CD4-positive, alpha-beta T cell treated with Interleukin-4 for 1 hour (primary cell): ENCODE results near the gene UBE2J1.
"Not testable (repeated sequence)": the region's sequence is repeated elsewhere in the genome, so short reads cannot be mapped to it uniquely, and the experiment has no call there.

ENCODE experiments used
- DNase-seq, 2 donors: peaks; one replicate each; pipeline ENCODE4 v3.0.0-alpha.2; 2020 to 2022

UBE2J1 gene

GRCh38 chr6:89317067-89317466 is 35.5 kb downstream of the UBE2J1 start:
- DNase-seq: no peak

DNA sequence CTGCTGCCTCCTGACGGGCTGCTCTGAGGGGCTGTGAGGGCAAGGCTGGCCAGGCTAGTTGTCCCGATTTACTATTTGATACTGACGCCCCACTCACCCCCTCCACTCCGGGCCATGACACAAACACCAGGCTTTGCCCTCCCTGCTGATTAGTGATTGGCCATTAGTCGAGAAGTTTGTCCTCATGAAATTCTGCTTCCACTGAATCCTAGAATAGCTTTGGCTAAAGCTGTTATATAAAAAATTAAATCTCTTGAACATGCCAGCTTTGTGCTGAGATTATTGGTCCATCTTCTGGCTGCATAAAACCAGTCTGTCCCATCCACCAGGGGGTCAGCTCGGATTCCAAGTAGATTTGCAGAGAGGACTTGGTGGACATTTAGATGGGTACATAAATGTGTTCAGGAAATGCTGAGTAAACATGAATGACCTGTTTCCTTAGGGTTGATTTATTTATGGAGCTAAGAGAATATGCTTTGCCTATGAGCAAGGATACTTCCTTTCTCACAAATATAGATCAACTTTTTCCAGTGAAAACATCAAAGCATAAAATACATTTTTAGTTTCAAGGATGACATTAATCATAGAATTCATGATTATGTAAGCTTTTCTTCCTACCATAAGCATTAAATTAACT is 37.2 kb downstream of the UBE2J1 start, which contains the start of gene GABRR2:
Gene GABRR2 (minus strand): TSS at position 51 of the 637 bp plus-strand sequence. CDS start 134 bp downstream, outside the sequence.
- DNase-seq: no peak

DNA sequence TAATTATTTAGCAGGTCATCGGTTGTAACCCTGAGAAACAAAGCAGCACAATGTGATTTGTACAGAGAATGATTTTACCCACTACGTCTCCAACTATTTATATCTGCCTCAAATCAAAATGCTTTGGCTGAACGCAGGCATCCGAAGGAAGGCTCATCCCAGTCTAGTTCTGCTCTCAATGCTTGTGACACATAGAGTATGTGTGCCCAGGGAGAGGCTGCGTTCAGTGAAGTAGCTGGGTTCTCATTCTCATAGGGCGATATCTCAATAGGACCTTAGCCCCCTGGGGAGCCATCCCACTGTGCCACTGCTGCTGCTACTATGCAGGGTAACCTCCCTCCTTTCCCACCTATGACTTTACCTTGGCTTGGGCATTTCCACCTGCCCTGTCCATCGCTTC is 37.8 kb downstream of the UBE2J1 start:
- DNase-seq: no peak

DNA sequence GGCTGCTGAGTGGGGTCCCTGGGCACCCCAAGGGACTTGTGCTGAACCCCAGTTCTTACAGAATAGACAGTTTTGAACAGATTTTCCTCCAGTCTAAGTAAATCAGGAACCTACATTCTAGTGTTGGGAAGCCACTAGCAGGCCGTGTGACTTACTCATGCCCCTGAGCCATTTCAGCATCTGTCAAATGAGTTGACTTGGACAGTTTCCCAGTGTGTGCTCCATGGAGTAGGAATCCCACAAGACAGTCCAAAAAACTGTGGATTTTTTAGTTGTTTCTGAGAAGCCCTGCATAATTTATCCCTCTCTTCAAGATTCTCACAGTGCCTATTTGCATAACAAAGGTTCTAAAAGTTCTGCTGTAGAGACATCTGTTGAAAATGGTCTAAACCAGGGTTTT is 39.5 kb downstream of the UBE2J1 start:
- DNase-seq: no peak

DNA sequence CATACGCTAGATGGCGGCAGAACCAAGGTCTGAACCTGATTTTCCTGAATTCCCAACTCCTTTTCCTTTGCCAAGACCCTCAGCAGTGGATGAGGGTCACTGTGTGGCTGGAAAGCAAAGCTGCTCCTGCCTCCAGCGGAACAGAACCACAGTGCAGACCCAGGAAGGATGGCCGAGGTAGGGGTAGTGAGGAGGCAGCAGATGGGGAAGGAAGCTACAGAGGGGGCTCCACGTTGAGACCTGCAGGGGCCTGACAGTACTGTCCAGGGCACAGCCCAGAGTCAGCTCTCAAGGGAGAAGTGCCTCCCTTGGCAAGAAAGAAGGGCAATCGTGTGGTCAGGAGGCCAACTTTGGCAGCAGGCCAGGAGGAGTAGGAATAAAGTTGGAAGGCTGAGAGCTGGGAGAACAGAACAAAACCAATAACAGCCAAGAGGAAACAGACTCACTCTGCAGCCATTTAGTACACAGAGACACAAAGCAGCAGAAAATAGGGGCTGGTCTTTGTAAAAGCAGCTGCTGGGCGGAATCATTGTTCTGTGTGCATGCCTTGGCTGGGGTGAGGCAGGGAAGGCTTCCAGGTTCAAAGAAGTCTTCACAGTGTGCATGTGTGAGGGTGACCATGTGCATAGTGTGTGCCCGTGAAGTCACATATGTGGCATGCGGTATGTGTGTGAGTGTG is 40.5 kb downstream of the UBE2J1 start:
- no peak for DNase-seq

DNA sequence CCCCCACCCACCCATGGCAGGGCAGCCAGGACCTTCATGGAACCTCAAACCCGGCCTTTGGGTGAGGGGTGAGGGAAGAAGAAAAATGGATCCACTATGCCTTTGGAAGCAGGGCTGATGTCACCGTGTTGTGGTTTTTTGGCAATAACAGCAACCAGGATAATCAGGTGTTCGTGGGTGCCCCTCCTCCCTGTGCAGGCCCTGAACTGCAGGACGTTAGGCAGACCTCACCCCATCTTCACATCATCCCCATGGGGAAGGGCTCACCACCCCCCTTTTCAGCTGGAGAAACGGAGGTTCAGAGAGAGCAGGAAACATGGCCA is 41.0 kb downstream of the UBE2J1 start:
- DNase-seq: no peak

DNA sequence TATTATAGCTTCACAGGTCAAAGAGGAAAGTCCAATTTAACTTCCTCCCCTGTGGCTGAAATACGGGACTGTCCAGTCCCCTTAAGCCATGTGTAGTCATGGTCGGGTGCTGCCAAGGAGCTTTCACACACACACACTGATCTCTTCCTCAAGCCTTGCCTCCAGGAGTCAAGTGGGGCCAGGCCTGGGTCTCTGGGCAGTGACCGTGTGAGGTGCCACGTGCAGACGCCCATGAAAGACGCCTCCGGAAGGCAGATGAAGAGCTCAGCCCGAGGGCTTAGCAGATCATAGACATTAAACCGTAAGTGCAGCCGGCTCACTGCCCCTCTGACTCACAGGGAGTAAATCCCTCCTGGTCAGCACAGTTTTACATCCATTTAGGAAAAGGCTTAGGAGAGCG is 41.6 kb downstream of the UBE2J1 start:
- no peak for DNase-seq

DNA sequence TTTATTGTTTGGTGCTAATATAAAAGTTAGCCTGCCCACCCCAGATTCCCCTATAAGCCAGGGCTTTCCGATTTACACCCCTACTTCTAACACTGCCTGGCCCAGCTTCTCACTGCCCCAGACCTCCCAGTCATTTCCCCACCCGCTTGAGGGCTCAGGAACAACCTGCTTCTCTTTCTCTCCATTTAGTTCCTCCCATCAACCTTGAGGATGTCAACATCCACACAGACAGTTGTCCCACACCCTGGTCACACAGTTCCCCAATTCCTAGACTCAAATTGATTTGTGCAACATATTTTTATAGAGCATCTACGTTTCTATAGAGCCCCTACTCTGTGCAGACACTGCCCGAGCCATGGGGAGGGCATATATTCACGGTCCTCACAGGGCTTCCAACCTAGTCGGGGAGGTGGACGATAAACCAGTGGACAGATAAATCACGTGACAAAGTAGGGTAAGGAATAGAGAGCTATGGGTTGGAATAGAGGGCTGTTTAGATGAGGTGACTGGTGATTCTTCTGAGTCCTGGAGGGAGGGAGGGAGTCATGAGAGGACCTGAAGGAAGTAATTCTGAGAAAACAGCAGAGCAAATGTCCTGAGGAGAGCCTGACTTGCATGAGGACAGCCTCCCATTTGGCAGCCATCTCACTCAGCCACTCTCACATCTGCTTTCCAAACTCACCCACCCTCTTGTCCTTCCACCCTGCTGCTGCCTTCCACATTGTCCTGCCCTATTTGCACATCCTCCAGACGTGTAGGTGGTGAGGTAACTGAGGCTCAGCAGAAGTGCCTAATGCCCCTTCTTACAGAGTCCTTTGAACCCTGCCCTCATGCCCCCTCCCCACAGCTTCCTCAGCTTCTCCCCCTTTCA is 43.8 kb downstream of the UBE2J1 start:
- DNase-seq: no peak

DNA sequence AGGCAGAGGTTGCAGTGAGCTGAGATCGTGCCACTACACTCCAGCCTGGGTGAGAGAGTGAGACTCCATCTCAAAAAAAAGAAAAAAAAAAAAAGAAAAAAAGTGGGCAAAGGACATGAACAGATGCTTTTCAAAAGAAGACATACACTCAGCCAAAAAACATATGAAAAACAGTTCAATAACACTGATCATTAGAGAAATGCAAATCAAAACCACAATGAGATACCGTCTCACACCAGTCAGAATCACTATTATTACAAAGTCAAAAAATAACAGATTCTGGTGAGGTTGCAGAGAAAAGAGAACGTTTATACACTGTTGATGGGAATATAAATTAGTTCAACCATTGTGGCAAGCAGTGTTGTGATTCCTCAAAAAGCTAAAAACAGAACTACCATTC is 48.0 kb downstream of the UBE2J1 start:
- DNase-seq: not testable (repeated sequence)

GRCh38 chr6:89302936-89303335 is 49.6 kb downstream of the UBE2J1 start:
- no peak for DNase-seq

DNA sequence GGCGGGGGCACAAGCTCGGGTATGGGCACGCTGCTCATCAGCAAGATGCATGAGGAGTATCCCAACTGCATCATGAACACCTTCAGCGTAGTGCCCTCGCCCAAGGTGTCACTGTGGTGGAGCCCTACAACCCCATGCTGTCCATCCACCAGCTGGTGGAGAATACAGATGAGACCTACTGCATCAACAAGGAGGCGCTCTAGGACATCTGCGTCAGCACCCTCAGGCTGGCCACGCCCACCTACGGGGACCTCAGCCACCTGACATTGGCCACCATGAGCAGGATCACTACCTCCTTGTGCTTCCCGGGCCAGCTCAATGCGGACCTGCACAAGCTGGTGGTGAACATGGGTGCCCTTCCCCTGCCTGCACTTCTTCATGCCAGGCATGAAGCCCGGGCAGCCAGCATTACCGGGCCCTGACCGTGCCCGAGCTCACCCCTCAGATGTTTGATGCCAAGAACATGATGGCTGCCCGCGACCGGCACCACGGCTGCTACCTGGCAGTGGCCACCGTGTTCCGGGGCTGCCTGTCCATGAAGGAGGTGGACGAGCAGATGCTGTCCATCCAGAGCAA is 50.2 kb downstream of the UBE2J1 start:
- DNase-seq: no peak

DNA sequence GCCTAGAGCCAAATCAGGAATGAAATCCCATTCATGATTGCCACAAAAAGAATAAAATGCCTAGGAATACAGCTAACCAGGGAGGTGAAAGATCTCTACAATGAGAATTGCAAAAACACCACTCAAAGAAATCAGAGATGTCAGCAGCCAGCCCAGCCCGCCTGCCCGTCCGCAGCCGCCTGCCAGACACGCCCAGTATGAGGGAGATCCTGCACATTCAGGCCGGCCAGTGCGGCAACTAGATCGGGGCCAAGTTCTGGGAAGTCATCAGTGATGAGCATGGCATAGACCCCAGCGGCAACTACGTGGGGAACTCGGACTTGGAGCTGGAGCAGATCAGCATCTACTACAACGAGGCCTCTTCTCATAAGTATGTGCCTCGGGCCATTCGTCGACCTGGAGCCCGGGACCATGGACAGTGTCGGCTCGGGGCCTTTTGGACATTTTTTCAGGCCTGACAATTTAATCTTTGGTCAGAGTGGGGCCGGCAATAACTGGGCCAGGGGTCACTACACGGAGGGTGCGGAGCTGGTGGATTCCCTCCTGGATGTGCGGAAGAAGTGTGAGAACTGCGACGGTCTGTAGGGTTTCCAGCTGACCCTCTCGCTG is 50.8 kb downstream of the UBE2J1 start:
- DNase-seq: no peak

DNA sequence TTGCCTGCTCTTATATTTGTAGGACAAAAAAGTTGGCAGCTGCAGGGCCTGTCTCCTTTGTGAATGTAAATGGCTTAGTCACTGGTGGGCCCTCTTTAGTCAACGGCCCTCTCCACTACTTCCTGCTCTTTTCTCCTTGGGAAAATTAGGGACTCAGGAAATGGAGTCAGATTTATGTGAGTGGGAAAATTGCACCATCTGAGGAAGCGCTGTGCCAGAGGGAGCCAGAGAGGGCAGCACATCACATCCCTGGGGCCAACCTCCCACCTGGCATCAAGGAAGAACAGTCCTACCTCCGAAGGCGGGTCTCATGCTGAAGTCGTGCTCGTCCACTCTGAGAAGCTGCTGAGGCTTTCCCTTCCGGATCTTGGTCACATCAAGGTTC is 53.1 kb downstream of the UBE2J1 start:
- no peak for DNase-seq

DNA sequence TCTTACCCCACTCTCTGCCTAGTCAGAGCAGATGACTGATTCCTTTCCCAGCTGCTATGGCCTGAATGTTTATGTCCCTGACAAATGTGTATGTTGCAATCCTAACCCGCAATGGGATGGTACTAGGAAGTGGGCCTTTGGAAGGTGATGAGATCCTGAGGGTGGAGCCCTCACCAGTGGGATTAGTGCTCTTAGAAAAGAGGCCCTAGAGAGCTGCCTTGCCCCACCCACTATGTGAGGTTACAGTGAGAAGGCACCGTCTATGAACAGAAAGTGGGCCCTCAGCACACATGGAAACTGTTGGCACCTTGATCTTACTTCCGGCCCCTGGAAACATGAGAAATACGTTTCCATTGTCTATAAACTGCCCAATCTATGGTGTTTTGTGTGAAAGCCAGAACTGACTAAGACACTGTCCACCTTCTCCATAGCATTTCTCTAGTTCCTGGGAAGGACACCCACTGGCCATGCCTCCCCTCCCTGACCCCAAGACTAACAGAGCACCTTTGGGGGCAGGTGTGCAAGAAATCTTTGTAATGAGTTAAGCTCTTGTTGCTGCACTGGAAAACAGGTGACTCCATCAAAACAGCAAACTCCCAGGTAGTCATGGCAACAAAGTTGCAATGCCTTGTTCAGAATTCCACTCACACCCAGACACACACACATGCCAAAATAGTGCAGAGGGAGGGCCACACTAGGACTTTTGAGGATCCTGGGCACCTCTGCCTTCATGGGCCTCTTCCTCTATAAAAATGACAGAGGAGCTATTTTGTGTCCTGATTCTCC is 53.6 kb downstream of the UBE2J1 start:
- DNase-seq: peak in 1 of 2 donors; percentile 59

- DNase-seq: peak; percentile 61 to 68
These were observed 54.7 kb downstream of the UBE2J1 start for GRCh38 chr6:89297695-89298351.

GRCh38 chr6:89295981-89296380 is 56.5 kb downstream of the UBE2J1 start:
- no peak for DNase-seq

DNA sequence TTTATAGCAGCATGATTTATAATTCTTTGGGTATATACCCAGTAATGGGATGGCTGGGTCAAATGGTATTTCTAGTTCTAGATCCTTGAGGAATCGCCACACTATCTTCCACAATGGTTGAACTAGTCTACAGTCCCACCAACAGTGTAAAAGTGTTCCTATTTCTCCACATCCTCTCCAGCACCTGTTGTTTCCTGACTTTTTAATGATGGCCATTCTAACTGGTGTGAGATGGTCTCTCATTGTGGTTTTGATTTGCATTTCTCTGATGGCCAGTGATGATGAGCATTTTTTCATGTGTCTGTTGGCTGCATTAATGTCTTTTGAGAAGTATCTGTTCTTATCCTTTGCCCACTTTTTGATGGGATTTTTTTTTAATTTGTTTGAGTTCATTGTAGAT is 57.4 kb downstream of the UBE2J1 start:
- not testable (repeated sequence) for DNase-seq

DNA sequence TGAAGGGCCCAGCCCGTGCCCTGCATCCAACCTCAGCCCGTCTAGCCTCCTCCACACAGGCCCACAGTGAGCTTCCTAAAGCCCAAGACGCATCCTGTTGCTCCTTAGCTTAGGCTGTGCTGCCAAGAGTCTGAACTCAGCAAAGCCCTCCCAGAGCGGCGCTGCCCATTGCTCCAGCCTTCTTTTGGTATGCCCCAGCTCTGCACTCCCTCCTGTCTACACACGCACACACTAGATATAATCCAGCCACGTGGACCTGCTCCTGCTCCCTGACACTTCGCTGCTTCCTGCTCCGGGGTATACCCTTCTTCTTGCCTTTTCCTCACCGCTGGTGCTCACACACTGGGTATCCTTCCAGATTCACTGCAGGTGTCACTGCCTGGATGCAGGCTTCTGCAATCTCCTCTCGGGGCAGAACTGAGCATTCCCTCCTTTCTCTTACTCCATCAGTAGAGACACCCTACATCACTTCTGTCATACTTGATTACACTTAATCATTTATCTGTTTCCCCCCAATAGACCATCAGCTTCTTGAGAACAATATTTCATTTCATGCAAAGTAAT is 61.2 kb downstream of the UBE2J1 start:
- DNase-seq: no peak

DNA sequence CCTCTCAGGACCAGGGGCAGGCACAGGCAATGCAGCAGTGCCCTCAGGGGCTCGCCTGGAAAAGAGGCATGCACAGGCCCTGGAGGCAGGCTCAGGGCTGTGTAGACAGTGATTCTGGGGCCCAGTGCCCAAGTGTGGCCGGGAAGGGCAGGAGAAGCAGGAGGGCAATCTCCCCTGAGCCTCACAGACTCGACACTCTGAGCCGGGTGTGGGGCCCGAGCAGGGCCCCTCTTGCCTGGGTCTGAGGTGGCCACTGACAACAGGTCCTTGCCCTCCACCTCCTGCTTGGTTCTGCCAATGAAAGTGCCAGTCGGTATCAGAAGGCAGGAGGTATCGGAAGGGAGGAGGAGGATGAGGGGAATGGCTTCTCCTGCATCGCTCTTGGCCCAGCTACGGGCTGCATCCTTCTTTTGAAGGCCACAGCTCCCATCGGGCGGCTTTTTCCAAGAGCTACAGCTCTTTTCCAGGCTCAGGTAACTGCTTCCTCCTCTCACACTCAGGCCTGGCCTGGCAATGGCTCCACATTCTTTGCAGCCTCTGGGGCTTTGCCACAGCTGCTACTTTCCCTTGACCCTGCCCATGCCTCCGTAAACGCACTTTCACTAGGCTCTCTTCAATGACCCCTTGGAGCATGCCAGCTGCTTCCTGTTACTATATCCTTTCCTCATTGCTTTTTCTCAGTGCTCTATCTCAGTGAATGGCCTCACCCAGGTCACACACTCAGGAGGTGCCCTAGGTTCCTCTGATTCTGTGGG is 61.9 kb downstream of the UBE2J1 start:
- DNase-seq: no peak

- DNase-seq: no peak
These were observed 62.8 kb downstream of the UBE2J1 start for GRCh38 chr6:89289710-89290109.
